HEK293 (cell line): Measurements from ENCODE around the gene LRRC15.
A peak's percentile ranks its signal among the peaks of the same experiment; 100 is the strongest.

Experiments
- CTCF ChIA-PET: fragments of 350-600 bp; formaldehyde crosslinking; extraction: SDS; loops from one replicate; lab custom pipeline; 2021; ENCODE audit warnings: antibody characterized with exemption; lab: Yijun Ruan, JAX
- POLR2A ChIA-PET: fragments of 300-600 bp; formaldehyde crosslinking; extraction: SDS; loops from one replicate; lab custom pipeline; 2020; ENCODE audit warnings: antibody characterized with exemption, inconsistent platforms; lab: Yijun Ruan, JAX
- H3K27ac ChIP-seq: fragments of 200-500 bp; sonication (Bioruptor generic); 2 replicates; pipeline ENCODE4 v1.5.1; 2014; ENCODE audit warnings: low read depth, low read length, control low read depth, inconsistent platforms; ENCODE audit errors: extremely low read depth
- H3K36me3 ChIP-seq, 2 experiments: fragments of 200-500 bp in 1 of 2; sonication (Bioruptor generic) in 1 of 2; 1 replicate in 1 of 2; 2 replicates in 1 of 2; pipeline ENCODE4 v1.5.1; 2014 to 2017; ENCODE audit warnings: inconsistent platforms in 2 of 2, low read length in 2 of 2; ENCODE audit not compliant: control insufficient read depth in 2 of 2, insufficient read depth in 1 of 2
- H3K4me1 ChIP-seq: fragments of 200-500 bp; sonication (Bioruptor generic); 2 replicates; pipeline ENCODE4 v1.5.1; 2014; ENCODE audit warnings: mild to moderate bottlenecking, low read length, inconsistent platforms; ENCODE audit not compliant: control insufficient read depth, insufficient read depth
- H3K4me3 ChIP-seq: 2 replicates; pipeline ENCODE4 v1.5.1; 2011; ENCODE audit warnings: low read depth, mild to moderate bottlenecking, control low read depth, low read length, moderate library complexity
- H3K9me3 ChIP-seq: fragments of 200-500 bp; sonication (Bioruptor generic); 2 replicates; pipeline ENCODE4 v1.5.1; 2014; ENCODE audit warnings: low read depth, low read length, inconsistent platforms; ENCODE audit not compliant: control insufficient read depth, insufficient read depth
- BCL11B ChIP-seq: fragments of 450-650 bp; formaldehyde crosslinking; IDR thresholded peaks from 2 replicates; pipeline ENCODE4 v1.5.1; 2016; ENCODE audit warnings: low read depth, missing biosample characterization, missing genetic modification characterization
- EGR2 ChIP-seq: fragments of 450-650 bp; formaldehyde crosslinking; IDR thresholded peaks from 2 replicates; pipeline ENCODE4 v1.5.1; 2016; ENCODE audit warnings: low read depth, missing biosample characterization, missing genetic modification characterization
- GLIS2 ChIP-seq: fragments of 450-650 bp; formaldehyde crosslinking; IDR thresholded peaks from 2 replicates; pipeline ENCODE4 v1.5.1; 2016; ENCODE audit warnings: missing biosample characterization, missing genetic modification characterization
- OSR2 ChIP-seq: fragments of 450-650 bp; formaldehyde crosslinking; IDR thresholded peaks from 2 replicates; pipeline ENCODE4 v1.5.1; 2016; ENCODE audit warnings: missing biosample characterization, missing genetic modification characterization
- SP7 ChIP-seq: fragments of 450-650 bp; formaldehyde crosslinking; IDR thresholded peaks from 2 replicates; pipeline ENCODE4 v1.5.1; 2016; ENCODE audit warnings: missing biosample characterization, missing genetic modification characterization
- YY1 ChIP-seq: fragments of 450-650 bp; formaldehyde crosslinking; IDR thresholded peaks from 2 replicates; pipeline ENCODE4 v1.5.1; 2018; ENCODE audit warnings: missing biosample characterization, missing genetic modification characterization
- ZBTB10 ChIP-seq: fragments of 450-650 bp; formaldehyde crosslinking; IDR thresholded peaks from 2 replicates; pipeline ENCODE4 v1.5.1; 2016; ENCODE audit warnings: missing biosample characterization, missing genetic modification characterization
- ZBTB17 ChIP-seq: fragments of 450-650 bp; formaldehyde crosslinking; IDR thresholded peaks from 2 replicates; pipeline ENCODE4 v1.5.1; 2016; ENCODE audit warnings: missing biosample characterization, missing genetic modification characterization
- ZBTB8A ChIP-seq: fragments of 450-650 bp; formaldehyde crosslinking; IDR thresholded peaks from 2 replicates; pipeline ENCODE4 v1.5.1; 2016; ENCODE audit warnings: missing biosample characterization, missing genetic modification characterization
- ZEB2 ChIP-seq: fragments of 450-650 bp; formaldehyde crosslinking; IDR thresholded peaks from 2 replicates; pipeline ENCODE4 v1.5.1; 2016; ENCODE audit warnings: missing biosample characterization, missing genetic modification characterization
- ZFHX2 ChIP-seq: fragments of 450-650 bp; formaldehyde crosslinking; conservative IDR thresholded peaks from 2 replicates; pipeline ENCODE4 v1.5.1; 2016; ENCODE audit warnings: missing biosample characterization, missing genetic modification characterization
- ZFP69B ChIP-seq: fragments of 450-650 bp; formaldehyde crosslinking; IDR thresholded peaks from 2 replicates; pipeline ENCODE4 v1.5.1; 2016; ENCODE audit warnings: missing biosample characterization, missing genetic modification characterization
- ZIC2 ChIP-seq: fragments of 450-650 bp; formaldehyde crosslinking; IDR thresholded peaks from 2 replicates; pipeline ENCODE4 v1.5.1; 2016; ENCODE audit warnings: missing biosample characterization, missing genetic modification characterization
- ZNF133 ChIP-seq: fragments of 450-650 bp; formaldehyde crosslinking; IDR thresholded peaks from 2 replicates; pipeline ENCODE4 v1.5.1; 2016; ENCODE audit warnings: missing biosample characterization, missing genetic modification characterization
- ZNF146 ChIP-seq: fragments of 450-650 bp; formaldehyde crosslinking; IDR thresholded peaks from 2 replicates; pipeline ENCODE4 v1.5.1; 2016; ENCODE audit warnings: missing biosample characterization, missing genetic modification characterization
- ZNF266 ChIP-seq: fragments of 450-650 bp; formaldehyde crosslinking; IDR thresholded peaks from 2 replicates; pipeline ENCODE4 v1.5.1; 2016; ENCODE audit warnings: missing biosample characterization, missing genetic modification characterization, low read depth
- ZNF280C ChIP-seq: fragments of 450-650 bp; formaldehyde crosslinking; IDR thresholded peaks from 2 replicates; pipeline ENCODE4 v1.5.1; 2016; ENCODE audit warnings: missing biosample characterization, missing genetic modification characterization
- ZNF473 ChIP-seq: fragments of 450-650 bp; formaldehyde crosslinking; IDR thresholded peaks from 2 replicates; pipeline ENCODE4 v1.5.1; 2017; ENCODE audit warnings: missing biosample characterization, missing genetic modification characterization
- ZNF488 ChIP-seq: fragments of 450-650 bp; formaldehyde crosslinking; IDR thresholded peaks from 2 replicates; pipeline ENCODE4 v1.5.1; 2016; ENCODE audit warnings: missing biosample characterization, missing genetic modification characterization
- ZNF514 ChIP-seq: fragments of 450-650 bp; formaldehyde crosslinking; IDR thresholded peaks from 2 replicates; pipeline ENCODE4 v1.5.1; 2016; ENCODE audit warnings: missing biosample characterization, missing genetic modification characterization
- ZNF548 ChIP-seq: fragments of 450-650 bp; formaldehyde crosslinking; IDR thresholded peaks from 2 replicates; pipeline ENCODE4 v1.5.1; 2016; ENCODE audit warnings: missing biosample characterization, missing genetic modification characterization
- ZNF645 ChIP-seq: fragments of 450-650 bp; formaldehyde crosslinking; IDR thresholded peaks from 2 replicates; pipeline ENCODE4; 2016; ENCODE audit warnings: missing biosample characterization, missing genetic modification characterization
- ZNF658 ChIP-seq: fragments of 450-650 bp; formaldehyde crosslinking; IDR thresholded peaks from 2 replicates; pipeline ENCODE4; 2016; ENCODE audit warnings: missing biosample characterization, missing genetic modification characterization
- ZNF785 ChIP-seq: fragments of 450-650 bp; formaldehyde crosslinking; IDR thresholded peaks from 2 replicates; pipeline ENCODE4 v1.5.1; 2016; ENCODE audit warnings: missing biosample characterization, missing genetic modification characterization
- ZNF792 ChIP-seq: fragments of 450-650 bp; formaldehyde crosslinking; IDR thresholded peaks from 2 replicates; pipeline ENCODE4 v1.5.1; 2016; ENCODE audit warnings: missing biosample characterization, missing genetic modification characterization
- ZNF837 ChIP-seq: fragments of 450-650 bp; formaldehyde crosslinking; IDR thresholded peaks from 2 replicates; pipeline ENCODE4 v1.5.1; 2016; ENCODE audit warnings: missing biosample characterization, missing genetic modification characterization
- ZSCAN5A ChIP-seq: fragments of 450-650 bp; formaldehyde crosslinking; IDR thresholded peaks from 2 replicates; pipeline ENCODE4 v1.5.1; 2016; ENCODE audit warnings: missing biosample characterization, missing genetic modification characterization

LRRC15 gene

GRCh38 chr3:194352667-194353246 lies 16.8 kb downstream of the LRRC15 start (continued):
- peak; percentile 97 for TF ChIP-seq ZNF473 (tag by site-specific recombination)
- TF ChIP-seq YY1 (tag by site-specific recombination) = peak; percentile 13; the same call in 1 of the 2 replicates
- peak; percentile 88 for TF ChIP-seq ZNF280C (tag by site-specific recombination)
- 0 out of 2 replicates have a peak, but pooled peaks have one; percentile 11 for TF ChIP-seq ZIC2 (tag by site-specific recombination)
- TF ChIP-seq ZBTB8A (tag by site-specific recombination) = peak; percentile 60
- TF ChIP-seq ZFP69B (tag by site-specific recombination) = peak; percentile 53; the same call in 1 of the 2 replicates
- peak; percentile 69 for TF ChIP-seq SP7 (tag by site-specific recombination)
- TF ChIP-seq ZBTB17 (tag by site-specific recombination) = peak; percentile 47
- peak; percentile 95; the same call in 1 of the 2 replicates for TF ChIP-seq ZNF645
- TF ChIP-seq ZNF514 = peak; percentile 51; the same call in 1 of the 2 replicates
- no peak for TF ChIP-seq ZNF837 (tag by site-specific recombination)
- peak; percentile 49; the same call in 1 of the 2 replicates for TF ChIP-seq BCL11B (tag by site-specific recombination)
- TF ChIP-seq ZFHX2 = peak; percentile 99
- TF ChIP-seq ZEB2 (tag by site-specific recombination) = peak; percentile 34; the same call in 1 of the 2 replicates
- peak; percentile 98 for TF ChIP-seq EGR2 (tag by site-specific recombination)
- TF ChIP-seq ZNF488 (tag by site-specific recombination) = peak; percentile 67; the same call in 1 of the 2 replicates
- TF ChIP-seq OSR2 = peak; percentile 36
- TF ChIP-seq ZNF548 = 0 out of 2 replicates have a peak, but pooled peaks have one; percentile 51
- TF ChIP-seq, all 188 proteins: peak for 67

- ChIA-PET POLR2A (no interaction called here), CTCF (no interaction called here)
- H3K36me3 ChIP-seq = no peaks in the 10 kb centered on the region
- H3K27ac ChIP-seq = no peak overlapping the region
- H3K9me3 ChIP-seq = no peaks in the 10 kb centered on the region
- no peak overlapping the region for H3K4me3 ChIP-seq
- peaks cover 4% of the 10 kb centered on the region; the same call in 1 of the 2 replicates for H3K4me1 ChIP-seq
- 0 out of 2 replicates have a peak, but pooled peaks have one; percentile 12 for TF ChIP-seq ZNF514
- no peak for TF ChIP-seq ZNF792
- peak; percentile 38; the same call in 1 of the 2 replicates for TF ChIP-seq ZNF658
- 0 out of 2 replicates have a peak, but pooled peaks have one; percentile 17 for TF ChIP-seq ZNF785 (tag by site-specific recombination)
- TF ChIP-seq ZNF146 (tag by site-specific recombination) = 0 out of 2 replicates have a peak, but pooled peaks have one; percentile 2
- TF ChIP-seq ZNF266 (tag by site-specific recombination) = 0 out of 2 replicates have a peak, but pooled peaks have one; percentile 10
- no peak for TF ChIP-seq GLIS2 (tag by site-specific recombination)
- TF ChIP-seq ZBTB10 = peak; percentile 16; the same call in 1 of the 2 replicates
- TF ChIP-seq ZSCAN5A (tag by site-specific recombination) = 0 out of 2 replicates have a peak, but pooled peaks have one; percentile 22
- TF ChIP-seq ZNF133 (tag by site-specific recombination) = peak; percentile 7; the same call in 1 of the 2 replicates
- TF ChIP-seq ZNF645 = peak; percentile 41; the same call in 1 of the 2 replicates
Measured at GRCh38 chr3:194351952-194352536, 17.5 kb downstream of the LRRC15 start.
